Stimulated activated CD8-positive, alpha-beta memory T cell treated with anti-CD3 and anti-CD28 coated beads, Interleukin-7, amount 100 ng/mL, for 48 hours (primary cell): ENCODE measurements around the gene AP4M1.
A peak's percentile ranks its signal among the peaks of the same experiment; 100 is the strongest.

Source experiments
- DNase-seq, 2 donors: peaks; one replicate each; pipeline ENCODE4 v3.0.0-alpha.2; 2020; ENCODE audit warnings: low read depth in 1 of 2; ENCODE audit errors: extremely low read depth in 1 of 2

Gene AP4M1

GRCh38 chr7:100085515-100085914, 15.9 kb upstream of the AP4M1 start:
- no peak for DNase-seq

GRCh38 chr7:100087055-100087750, 14.2 kb upstream of the AP4M1 start:
- no peak for DNase-seq

- DNase-seq, result no peak
Measured at GRCh38 chr7:100088095-100088620, 13.3 kb upstream of the AP4M1 start.

- DNase-seq, result peak; percentile 64 to 72
Measured at GRCh38 chr7:100088621-100089457, 12.6 kb upstream of the AP4M1 start, which contains the start of gene COPS6. Gene COPS6, plus strand, starts transcription at chr7:100088969. Its CDS starts 22 bp downstream, at chr7:100088991.

GRCh38 chr7:100089458-100090196, 11.8 kb upstream of the AP4M1 start:
- DNase-seq, result no peak

GRCh38 chr7:100090527-100091410, 10.7 kb upstream of the AP4M1 start:
- no peak for DNase-seq

- DNase-seq, result no peak
Measured at GRCh38 chr7:100091411-100092181, 9.8 kb upstream of the AP4M1 start.

GRCh38 chr7:100093054-100093453, 8.4 kb upstream of the AP4M1 start:
- no peak for DNase-seq

GRCh38 chr7:100093498-100093897, 7.9 kb upstream of the AP4M1 start:
- DNase-seq, result no peak

GRCh38 chr7:100093925-100094486, 7.4 kb upstream of the AP4M1 start:
- no peak for DNase-seq

- no peak for DNase-seq
Measured at GRCh38 chr7:100095289-100095688, 6.2 kb upstream of the AP4M1 start.

- no peak for DNase-seq
Measured at GRCh38 chr7:100095704-100096103, 5.7 kb upstream of the AP4M1 start.

GRCh38 chr7:100098913-100099312, 2.5 kb upstream of the AP4M1 start:
- no peak for DNase-seq

GRCh38 chr7:100099452-100099851, 2.0 kb upstream of the AP4M1 start:
- DNase-seq, result no peak

GRCh38 chr7:100100420-100101015, 925 bp upstream of the AP4M1 start:
- DNase-seq, result peak; percentile 71 to 77

GRCh38 chr7:100102950-100103840, 1.8 kb downstream of the AP4M1 start:
- no peak for DNase-seq

GRCh38 chr7:100105534-100105933, 4.1 kb downstream of the AP4M1 start:
- DNase-seq, result no peak

- DNase-seq, result no peak
Measured at GRCh38 chr7:100106633-100107032, 5.2 kb downstream of the AP4M1 start.
